Activated B cell treated with CpG ODN at 0.5 μM for 24 hours (primary cell): ENCODE measurements around the gene SLC38A8. TPM values are rescaled to one million over a fixed set of nuclear protein-coding genes. Genes with fewer than 3 reads are reported as not detected.
A peak's percentile ranks its signal among the peaks of the same experiment; 100 is the strongest.

Source experiments
- ATAC-seq: fragments of 200-7000 bp; cut with Tn5 transposase; one replicate; pipeline ENCODE4 v1.10.0; 2021; ENCODE audit warnings: low read depth, mild to moderate bottlenecking, moderate library complexity
- CTCF ChIA-PET: fragments of 350-600 bp; sonication (Branson Sonifier 250); formaldehyde crosslinking; loops from one replicate; lab custom pipeline; 2021; ENCODE audit warnings: antibody characterized with exemption; lab: Charles Lee
- POLR2A ChIA-PET: fragments of 350-600 bp; sonication (Branson Sonifier 250); formaldehyde crosslinking; loops from one replicate; lab custom pipeline; 2021; ENCODE audit warnings: antibody characterized with exemption; lab: Charles Lee
- DNase-seq: peaks from one replicate; pipeline ENCODE4 v3.0.0; 2022
- H3K27ac Mint-ChIP-seq: one replicate; pipeline ENCODE4 v1.8.0; 2020; ENCODE audit warnings: mixed read lengths
- H3K27me3 Mint-ChIP-seq: one replicate; pipeline ENCODE4 v1.8.0; 2021; ENCODE audit warnings: mixed read lengths
- H3K36me3 Mint-ChIP-seq: one replicate; pipeline ENCODE4 v1.8.0; 2021; ENCODE audit warnings: low read depth, mixed read lengths
- H3K4me1 Mint-ChIP-seq: one replicate; pipeline ENCODE4 v1.8.0; 2021; ENCODE audit warnings: mixed read lengths
- H3K4me3 Mint-ChIP-seq: one replicate; pipeline ENCODE4 v1.8.0; 2020; ENCODE audit warnings: mild to moderate bottlenecking, mixed read lengths
- H3K9me3 Mint-ChIP-seq: one replicate; pipeline ENCODE4 v1.8.0; 2020; ENCODE audit warnings: mixed read lengths
- intact Hi-C: fragments of 100-400 bp; cut with micrococcal nuclease; formaldehyde crosslinking; loops from one replicate; pipeline ENCODE4 v1.15.1; 2024
- total RNA-seq: library from RNA; stranded (reverse); gene quantifications from 2 replicates; pipeline ENCODE4 v1.2.3, GENCODE V29; 2022
- TF ChIP-seq, protein P1 (sequence below): fragments of 200-600 bp; IDR thresholded peaks from one replicate; pipeline ENCODE4 v1.8.0; 2022; ENCODE audit warnings: antibody characterized with exemption, mild to moderate bottlenecking

Gene SLC38A8
- total RNA-seq, 1 donor from 2014 or later: not detected

DNA sequence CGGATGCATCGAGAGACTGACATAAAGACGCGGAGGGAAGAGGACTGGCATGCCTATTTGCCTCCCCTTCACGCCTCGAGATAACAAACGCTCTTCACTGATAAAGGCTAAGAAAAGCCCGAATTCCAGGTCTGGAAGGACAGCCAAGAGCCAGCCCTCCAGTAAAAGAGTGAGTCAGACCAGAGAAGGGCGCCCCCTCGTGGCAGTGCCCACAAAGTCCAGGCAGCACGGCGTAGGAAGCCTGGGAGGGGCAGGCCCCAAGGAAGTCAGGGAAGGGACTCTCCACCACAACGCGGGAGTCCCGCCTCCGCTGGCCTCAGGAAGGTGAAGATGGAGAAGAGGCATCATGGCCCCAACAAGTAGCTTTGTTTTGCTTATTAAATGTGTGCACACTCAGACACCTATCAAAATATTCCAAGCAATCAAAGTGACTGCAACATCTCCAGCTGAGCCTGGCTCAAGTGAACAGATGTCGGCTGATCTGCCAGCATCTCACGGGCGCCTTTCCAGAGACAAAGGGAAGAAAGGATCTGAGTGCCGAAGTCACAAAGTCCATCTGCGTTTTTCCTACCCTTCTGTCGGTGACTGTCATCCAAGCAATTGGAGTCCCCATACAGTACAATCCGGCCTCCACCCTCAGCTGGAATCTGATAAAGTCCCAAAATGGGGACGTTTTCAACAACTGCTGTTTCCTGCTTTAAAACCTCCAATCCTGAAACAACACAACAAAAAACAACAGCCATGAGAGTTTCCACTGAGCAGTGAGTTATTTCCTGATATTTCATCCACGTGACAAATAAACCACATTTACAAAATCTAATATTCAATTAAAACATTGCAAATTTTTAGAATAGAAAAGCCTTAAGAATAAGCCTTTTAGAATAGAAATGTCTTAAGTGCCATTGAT, 20.4 kb upstream of the SLC38A8 start:
- intact Hi-C loops: loop anchor here (10.0 kb wide), 1 partner anchor 138 kb away; no protein-coding TSS in a partner anchor
- Mint-ChIP-seq H3K9me3 (no peaks in the 10 kb centered on the region), H3K4me3 (no peak overlapping the region), H3K36me3 (peaks cover 92% of the 10 kb centered on the region), H3K4me1 (no peaks in the 10 kb centered on the region), H3K27ac (no peak overlapping the region), H3K27me3 (no peaks in the 10 kb centered on the region)
- peak; percentile 47 for ATAC-seq
- ChIA-PET CTCF (interaction anchor here (1.0 to 2.2 kb wide), 2 partner anchors 26 to 236 kb away, joined by 3 to 6 read pairs; no protein-coding TSS in a partner anchor), POLR2A (no interaction called here)
- DNase-seq: peak; percentile 46
- TF ChIP-seq, protein P1, sequence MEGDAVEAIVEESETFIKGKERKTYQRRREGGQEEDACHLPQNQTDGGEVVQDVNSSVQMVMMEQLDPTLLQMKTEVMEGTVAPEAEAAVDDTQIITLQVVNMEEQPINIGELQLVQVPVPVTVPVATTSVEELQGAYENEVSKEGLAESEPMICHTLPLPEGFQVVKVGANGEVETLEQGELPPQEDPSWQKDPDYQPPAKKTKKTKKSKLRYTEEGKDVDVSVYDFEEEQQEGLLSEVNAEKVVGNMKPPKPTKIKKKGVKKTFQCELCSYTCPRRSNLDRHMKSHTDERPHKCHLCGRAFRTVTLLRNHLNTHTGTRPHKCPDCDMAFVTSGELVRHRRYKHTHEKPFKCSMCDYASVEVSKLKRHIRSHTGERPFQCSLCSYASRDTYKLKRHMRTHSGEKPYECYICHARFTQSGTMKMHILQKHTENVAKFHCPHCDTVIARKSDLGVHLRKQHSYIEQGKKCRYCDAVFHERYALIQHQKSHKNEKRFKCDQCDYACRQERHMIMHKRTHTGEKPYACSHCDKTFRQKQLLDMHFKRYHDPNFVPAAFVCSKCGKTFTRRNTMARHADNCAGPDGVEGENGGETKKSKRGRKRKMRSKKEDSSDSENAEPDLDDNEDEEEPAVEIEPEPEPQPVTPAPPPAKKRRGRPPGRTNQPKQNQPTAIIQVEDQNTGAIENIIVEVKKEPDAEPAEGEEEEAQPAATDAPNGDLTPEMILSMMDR: peak; percentile 48

DNA sequence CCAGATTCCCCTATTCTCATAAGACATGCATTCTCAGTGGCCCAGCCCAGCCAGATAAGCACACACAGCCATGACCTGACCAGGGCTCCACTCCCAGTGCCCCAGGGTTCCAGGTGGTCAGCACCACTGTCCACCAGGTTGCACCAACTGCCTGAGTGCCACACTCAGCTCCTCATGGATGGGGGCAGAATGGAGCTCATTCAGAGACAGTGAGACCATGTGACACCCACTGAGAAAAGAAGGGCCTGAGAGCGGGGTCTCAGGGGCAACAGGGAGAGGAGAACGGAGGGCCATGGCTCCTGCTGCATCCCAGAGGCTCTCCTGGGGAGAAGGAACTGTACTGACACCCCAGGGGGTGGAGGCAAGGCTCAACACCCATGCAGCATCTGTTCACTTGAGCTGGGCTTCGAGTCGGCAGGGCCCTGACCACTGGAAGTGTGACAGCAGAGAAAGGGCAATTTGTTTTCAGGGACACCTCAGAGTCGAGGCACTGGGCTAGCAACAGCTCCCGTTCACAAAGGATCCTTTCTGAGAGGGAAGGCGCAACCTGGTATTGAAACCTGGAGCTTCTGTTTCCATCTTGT, 18.7 kb upstream of the SLC38A8 start:
- H3K27me3 Mint-ChIP-seq: no peaks in the 10 kb centered on the region
- no peaks in the 10 kb centered on the region for H3K9me3 Mint-ChIP-seq
- no peaks in the 10 kb centered on the region for H3K4me1 Mint-ChIP-seq
- CTCF ChIA-PET: interaction anchor here (1.2 kb wide), 1 partner anchor 677 kb away, joined by 3 read pairs; no protein-coding TSS in a partner anchor
- no peak overlapping the region for H3K27ac Mint-ChIP-seq
- ATAC-seq: no peak
- TF ChIP-seq, protein P1: no peak
- intact Hi-C loops: loop anchor here (10.0 kb wide), 1 partner anchor 137 kb away; no protein-coding TSS in a partner anchor
- DNase-seq: no peak
- H3K4me3 Mint-ChIP-seq: no peak overlapping the region
- H3K36me3 Mint-ChIP-seq: peaks cover 92% of the 10 kb centered on the region
- POLR2A ChIA-PET: interaction anchor here (1.2 kb wide), 1 partner anchor 126 kb away, joined by 3 read pairs; the partner anchor contains the start of gene TAF1C

DNA sequence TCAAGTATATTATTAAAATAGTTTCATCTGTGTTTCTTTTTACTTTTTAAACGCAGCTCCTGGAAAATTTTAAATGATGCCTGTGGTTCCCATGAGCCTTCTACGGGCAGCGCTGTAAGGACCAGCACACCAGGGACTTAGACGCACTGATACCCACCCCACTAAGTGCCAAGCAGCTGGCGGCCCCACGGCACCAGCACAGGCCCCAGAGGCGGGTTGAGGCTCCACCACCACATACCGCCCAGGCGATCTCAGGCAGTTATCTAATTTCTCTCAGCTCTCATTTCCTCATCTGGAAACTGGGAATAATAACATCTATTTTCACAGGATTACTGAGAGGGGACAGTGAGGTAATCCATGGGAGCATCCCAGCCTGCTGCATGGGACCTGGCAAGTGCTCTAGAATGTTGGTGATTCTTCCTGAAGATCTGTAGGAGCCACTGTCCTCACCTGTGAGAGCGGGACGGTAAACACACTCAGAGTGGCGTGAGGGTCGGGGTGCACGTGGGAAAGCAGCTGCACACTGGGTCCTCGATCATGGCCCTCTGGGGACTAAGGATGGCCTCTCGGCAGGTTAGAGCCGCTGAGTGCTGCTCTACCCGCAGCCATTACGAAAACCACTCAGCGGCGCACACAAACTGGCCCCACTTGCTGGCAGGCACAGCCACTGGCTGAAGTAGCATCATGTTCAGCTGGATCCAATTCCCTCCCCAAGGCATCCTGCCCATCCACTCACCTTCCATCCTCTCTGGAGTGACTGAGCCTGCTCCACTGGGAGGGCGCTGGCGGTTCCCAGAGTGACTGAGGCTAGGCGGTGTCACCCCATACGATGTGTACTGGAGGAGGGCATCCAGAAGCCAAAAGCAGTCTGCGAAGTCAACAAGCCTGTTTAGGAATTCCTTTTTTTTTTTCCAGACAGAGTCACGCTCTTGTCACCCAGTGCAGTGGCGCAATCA, 17.6 kb upstream of the SLC38A8 start:
- H3K4me1 Mint-ChIP-seq: no peaks in the 10 kb centered on the region
- H3K27me3 Mint-ChIP-seq: no peaks in the 10 kb centered on the region
- DNase-seq (no peak), ATAC-seq (no peak)
- intact Hi-C loops: loop anchor here (10.0 kb wide), 1 partner anchor 135 kb away; no protein-coding TSS in a partner anchor
- no peaks in the 10 kb centered on the region for H3K9me3 Mint-ChIP-seq
- H3K36me3 Mint-ChIP-seq: peaks cover 94% of the 10 kb centered on the region
- H3K27ac Mint-ChIP-seq: no peak overlapping the region
- TF ChIP-seq, protein P1: no peak
- no peak overlapping the region for H3K4me3 Mint-ChIP-seq
- CTCF ChIA-PET: interaction anchor here (0.7 to 1.5 kb wide), 3 partner anchors 104 to 678 kb away, joined by 3 to 4 read pairs (median 3); no protein-coding TSS in a partner anchor
- POLR2A ChIA-PET: no interaction called here

DNA sequence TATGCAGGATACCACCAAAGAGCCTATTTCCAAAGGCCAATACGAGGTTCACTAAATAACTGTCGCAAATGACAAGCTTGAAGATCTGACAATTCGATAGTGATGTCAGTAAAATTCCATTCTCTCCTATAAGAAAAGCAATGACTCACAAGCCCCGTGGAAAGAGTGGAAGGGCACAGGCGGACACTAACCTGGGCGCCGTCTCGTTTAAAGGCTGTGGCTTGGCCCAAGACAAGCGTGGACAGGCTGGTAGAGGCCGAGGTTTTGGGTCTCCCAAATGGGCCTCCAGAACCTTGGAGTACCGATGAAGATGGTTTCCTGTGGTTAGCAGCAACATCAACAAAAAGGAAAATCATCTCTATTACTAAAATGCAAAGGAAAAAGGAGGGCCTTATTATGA, 16.5 kb upstream of the SLC38A8 start:
- no peaks in the 10 kb centered on the region for H3K9me3 Mint-ChIP-seq
- TF ChIP-seq, protein P1: no peak
- no peak overlapping the region for H3K27ac Mint-ChIP-seq
- H3K27me3 Mint-ChIP-seq: no peaks in the 10 kb centered on the region
- peaks cover 95% of the 10 kb centered on the region for H3K36me3 Mint-ChIP-seq
- H3K4me1 Mint-ChIP-seq: no peaks in the 10 kb centered on the region
- DNase-seq: no peak
- POLR2A ChIA-PET: no interaction called here
- ATAC-seq: no peak
- intact Hi-C loops: no loop called here
- CTCF ChIA-PET: interaction anchor here (1.5 kb wide), 1 partner anchor 233 kb away, joined by 4 read pairs; no protein-coding TSS in a partner anchor
- H3K4me3 Mint-ChIP-seq: no peak overlapping the region
